NCI-H2029 (cell line): ENCODE results near the gene PTCH2.
"Not testable (repeated sequence)": the region's sequence is repeated elsewhere in the genome, so short reads cannot be mapped to it uniquely, and the experiment has no call there.

Experiments used
- DNase-seq: peaks from one replicate; lab custom pipeline; 2025; lab: John Stamatoyannopoulos, UW

PTCH2 gene

GRCh38 chr1:44838294-44838693 is 4.8 kb downstream of the PTCH2 start:
- not testable (repeated sequence) for DNase-seq

GRCh38 chr1:44835738-44836675 is 7.0 kb downstream of the PTCH2 start:
- peak; percentile 89 for DNase-seq

GRCh38 chr1:44834328-44834727 is 8.7 kb downstream of the PTCH2 start:
- no peak for DNase-seq

GRCh38 chr1:44832056-44832705 is 10.9 kb downstream of the PTCH2 start:
- DNase-seq, result no peak

GRCh38 chr1:44831516-44831915 is 11.5 kb downstream of the PTCH2 start:
- no peak for DNase-seq

- DNase-seq, result no peak
These were observed 12.2 kb downstream of the PTCH2 start for GRCh38 chr1:44830900-44831304.

GRCh38 chr1:44829506-44830384 is 13.3 kb downstream of the PTCH2 start:
- no peak for DNase-seq

GRCh38 chr1:44828841-44829440 is 14.1 kb downstream of the PTCH2 start:
- DNase-seq, result no peak

GRCh38 chr1:44828003-44828651 is 14.9 kb downstream of the PTCH2 start:
- no peak for DNase-seq

- no peak for DNase-seq
These were observed 15.7 kb downstream of the PTCH2 start for GRCh38 chr1:44827197-44828002.

GRCh38 chr1:44826375-44827196 is 16.5 kb downstream of the PTCH2 start:
- no peak for DNase-seq

- not testable (repeated sequence) for DNase-seq
These were observed 18.7 kb downstream of the PTCH2 start for GRCh38 chr1:44824392-44824791.

GRCh38 chr1:44822981-44823451 is 20.0 kb downstream of the PTCH2 start:
- DNase-seq, result no peak

- DNase-seq, result no peak
These were observed 20.8 kb downstream of the PTCH2 start for GRCh38 chr1:44822131-44822701.

GRCh38 chr1:44821240-44821715 is 21.8 kb downstream of the PTCH2 start:
- DNase-seq, result no peak

GRCh38 chr1:44820328-44821239 is 22.5 kb downstream of the PTCH2 start:
- DNase-seq, result no peak

GRCh38 chr1:44819608-44820327 is 23.3 kb downstream of the PTCH2 start:
- peak; percentile 75 for DNase-seq
